GM15510 (cell line): ENCODE measurements around the gene PODN.

Experiments
- POLR2A ChIP-seq: IDR thresholded peaks from 3 replicates; pipeline ENCODE4 v1.6.1; 2011; ENCODE audit warnings: borderline replicate concordance; ENCODE audit not compliant: insufficient read length; ENCODE audit errors: extremely low read depth

The PODN gene

DNA sequence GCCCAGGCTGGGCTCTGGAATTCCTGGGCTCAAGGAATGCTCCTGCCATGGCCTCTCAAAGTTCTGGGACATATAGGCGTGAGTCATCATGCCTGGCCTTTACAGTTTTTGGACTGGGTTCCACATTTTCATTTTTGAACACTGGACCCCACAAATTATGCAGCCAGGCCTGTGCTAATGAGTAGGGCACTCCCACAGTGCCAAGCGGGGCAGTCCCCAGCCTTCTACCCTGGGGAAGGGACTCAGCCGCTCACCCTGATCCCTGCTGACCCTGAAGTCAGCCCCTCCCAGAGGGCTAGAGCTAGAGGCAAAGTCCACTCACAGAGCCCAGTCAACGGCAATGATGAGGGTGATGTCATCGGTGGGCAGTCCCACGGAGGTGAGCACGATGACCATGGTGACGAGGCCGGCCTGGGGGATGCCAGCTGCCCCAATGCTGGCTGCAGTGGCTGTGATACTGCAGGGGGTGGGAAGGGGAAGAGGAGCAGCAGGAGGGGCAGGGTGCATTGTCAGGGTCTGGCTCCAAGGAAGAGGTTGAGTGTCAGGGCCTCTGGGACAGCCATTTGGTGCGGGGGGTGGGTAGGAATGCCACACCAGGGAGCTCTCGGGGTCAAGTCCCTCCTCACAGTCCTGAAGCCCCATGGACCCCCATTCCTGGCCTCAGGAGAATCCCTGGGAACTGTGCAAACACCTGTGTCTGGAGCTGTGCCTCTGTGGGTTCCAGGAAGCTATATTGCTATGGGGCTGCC lies 27.6 kb downstream of the PODN start:
- no peak for TF ChIP-seq POLR2A

DNA sequence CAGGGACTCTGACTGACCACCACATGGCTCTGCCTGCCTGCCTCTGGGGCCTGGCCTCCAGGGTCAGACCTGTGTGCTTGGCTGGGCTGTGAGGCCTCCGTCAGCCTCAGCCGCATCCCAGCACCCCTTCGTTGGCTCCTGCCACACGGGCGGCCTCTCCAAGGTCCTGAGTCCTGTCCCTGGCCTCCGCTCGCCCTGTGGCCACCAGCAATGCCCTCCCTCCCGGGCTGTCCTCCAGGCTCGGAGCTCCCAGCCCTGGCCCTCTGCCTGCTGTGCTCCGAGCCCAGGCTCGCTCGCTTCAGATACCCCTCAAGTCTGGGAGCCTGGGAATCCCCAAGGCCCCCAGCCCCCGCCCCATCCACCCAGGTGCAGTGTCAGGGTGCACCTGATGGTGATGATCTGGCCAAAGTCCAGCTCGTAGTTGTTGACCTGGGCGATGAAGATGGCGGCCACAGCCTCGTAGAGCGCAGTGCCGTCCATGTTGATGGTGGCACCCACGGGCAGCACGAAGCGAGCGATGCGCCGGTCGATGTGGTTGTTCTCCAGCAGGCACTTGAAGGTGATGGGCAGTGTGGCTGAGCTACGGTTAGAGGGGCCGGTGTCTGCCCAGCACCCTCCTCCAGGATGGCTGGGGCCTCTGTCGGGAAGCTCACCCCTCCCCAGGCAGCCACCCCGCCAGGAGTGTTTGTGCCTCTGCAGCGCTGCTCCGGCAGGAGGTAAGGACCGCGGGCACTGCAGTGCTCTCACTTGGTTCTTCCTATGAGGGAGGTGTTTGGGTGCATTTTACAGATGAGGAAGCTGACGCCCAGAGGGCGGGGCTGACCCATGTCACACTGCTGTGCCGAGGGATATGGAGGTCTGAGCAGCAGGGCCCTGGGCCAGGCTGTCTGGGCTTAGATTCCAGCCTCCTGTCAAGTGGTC lies 28.5 kb downstream of the PODN start:
- no peak for TF ChIP-seq POLR2A

DNA sequence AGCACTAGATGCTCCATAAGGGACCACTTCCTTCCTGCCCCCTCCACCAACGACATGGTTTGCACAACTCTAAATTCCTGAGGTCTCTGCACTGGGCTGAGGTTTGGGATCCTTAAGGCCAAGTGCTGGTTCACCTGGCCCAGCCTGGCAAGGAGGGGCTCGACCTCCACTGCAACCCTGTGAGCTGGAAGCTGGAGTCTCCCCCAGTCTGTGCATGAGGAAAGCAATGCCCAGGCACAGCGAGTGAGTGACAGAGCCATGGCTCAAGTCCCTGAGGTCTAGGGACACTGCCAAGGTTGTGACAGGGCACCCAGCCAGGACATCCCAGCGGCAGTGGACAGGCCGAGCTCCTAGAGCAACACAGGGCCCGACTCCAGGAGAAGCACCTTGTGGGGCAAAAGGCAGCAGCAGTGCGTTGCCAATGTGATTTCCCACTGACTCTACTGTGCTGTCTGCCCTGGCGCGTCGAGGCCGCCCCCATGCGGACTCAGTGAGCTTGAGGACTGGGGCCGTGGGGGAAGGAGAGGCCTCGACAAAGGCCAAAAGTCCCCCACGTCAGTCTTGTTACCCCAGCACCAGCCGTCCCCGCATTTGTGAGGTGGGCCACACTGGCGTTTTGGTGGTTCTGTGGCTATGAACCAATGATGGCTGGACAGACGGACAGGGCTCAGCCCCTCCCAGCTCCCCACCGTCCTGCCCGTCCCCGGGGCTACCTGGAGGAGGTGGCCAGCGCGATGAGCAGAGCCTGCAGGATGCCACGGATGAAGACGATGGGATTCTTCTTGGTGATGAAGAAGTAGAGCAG lies 30.0 kb downstream of the PODN start:
- no peak for TF ChIP-seq POLR2A

DNA sequence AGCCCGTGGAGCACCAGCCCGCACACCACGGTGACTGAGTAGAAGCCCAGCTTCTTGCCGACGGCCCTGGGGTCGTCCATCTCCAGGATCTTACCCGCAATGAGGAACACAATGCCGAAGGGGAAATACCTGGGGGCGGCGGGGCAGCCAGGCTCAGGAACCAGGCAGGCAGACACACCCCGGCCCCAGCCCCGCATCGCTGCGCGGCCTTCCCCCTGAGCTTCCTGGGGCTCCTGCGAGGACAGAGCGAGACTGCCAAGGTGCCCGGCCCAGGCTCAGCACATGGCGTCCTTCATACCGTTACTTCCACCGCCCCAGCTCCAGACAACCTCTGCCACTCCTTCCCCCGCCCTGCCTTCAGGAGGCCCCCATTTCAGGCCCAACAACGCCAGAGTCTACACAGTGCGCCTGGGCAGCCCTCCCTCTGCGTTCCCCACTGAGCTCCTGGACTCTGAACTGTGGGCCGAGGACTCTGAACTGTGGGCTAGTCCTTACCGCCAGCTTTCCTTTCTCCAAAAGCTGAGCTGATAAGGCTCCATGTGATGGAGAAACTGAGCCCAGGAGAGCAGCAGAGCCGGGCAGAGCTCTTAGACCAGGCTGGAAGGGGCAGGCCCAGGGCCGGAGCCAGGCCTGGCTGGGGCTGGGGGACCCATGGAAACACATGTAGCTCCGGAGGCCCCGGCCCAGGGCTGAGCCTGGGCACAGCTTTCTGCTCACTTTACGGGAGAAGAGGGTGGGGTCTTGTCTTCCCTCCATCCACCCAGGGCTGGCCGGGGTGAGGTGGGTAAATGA lies 30.8 kb downstream of the PODN start:
- no peak for TF ChIP-seq POLR2A

DNA sequence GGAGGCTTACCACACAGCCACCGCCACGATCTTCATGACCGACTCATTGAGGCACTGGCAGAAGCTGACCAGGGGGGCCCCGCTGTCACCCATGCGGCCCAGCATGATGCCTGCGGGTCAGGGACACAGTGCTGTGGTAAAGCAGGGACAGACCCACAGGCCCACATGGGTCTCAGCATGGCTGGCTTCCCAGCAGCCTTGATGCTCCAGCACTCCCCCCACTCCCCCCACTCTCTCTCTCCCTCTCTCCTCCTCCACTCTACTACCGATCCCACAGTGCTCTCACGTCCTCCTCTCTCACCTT lies 31.4 kb downstream of the PODN start:
- TF ChIP-seq POLR2A, result no peak

DNA sequence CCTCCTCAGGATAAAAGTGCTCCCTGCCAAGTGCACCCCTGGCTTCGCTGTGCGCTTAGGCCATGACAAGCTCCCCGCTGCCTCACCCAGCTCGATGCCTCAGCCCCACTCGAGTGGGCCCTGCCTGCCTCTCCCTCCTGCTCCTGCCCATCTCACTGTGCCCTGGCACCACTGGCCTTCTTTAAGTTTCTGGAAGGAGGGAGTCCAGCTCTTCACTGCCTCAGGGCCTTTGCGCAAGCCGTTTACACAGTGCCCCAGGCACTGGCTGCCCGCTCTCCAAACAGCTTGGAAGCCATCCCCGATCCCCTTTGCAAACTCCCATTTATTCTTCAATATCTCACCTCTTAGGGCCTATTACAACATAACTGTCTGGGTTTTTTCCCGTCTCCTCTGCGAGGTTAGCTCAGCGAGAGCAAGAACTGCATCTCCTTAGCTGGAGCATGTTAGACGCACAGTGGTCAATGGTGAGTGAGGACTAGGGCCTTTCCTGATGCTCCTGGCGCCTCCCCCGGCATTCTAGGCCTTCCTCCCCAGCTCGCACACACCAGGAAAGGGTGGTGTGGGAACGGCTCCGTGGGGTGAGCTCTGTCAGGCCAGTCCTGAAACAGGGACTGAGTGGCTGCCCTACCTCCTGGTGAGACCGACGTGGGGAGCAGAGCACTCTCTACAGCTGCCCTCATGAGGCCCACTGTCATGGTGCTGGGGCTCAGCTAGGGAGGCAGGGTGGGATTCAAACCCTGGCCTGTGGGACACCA lies 31.9 kb downstream of the PODN start:
- TF ChIP-seq POLR2A, result no peak

DNA sequence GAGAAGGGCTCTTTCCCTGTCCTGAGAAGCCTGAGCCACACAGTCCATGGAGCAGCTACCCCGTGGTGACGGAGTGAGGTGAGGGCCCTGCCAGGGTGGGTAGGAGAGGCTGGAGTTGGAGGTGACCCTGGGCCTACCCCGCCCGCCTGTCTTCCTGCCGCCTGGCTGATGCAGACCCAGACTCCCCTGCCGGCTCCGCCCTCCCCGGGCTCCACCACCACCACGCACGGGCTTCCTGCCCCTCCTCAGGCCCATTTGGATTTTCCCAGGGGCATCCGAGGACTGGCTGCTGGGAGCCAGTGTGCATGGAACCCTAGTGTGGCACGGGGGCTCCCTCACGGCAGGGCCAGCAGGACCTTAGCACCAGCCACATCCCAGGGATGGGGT lies 32.5 kb downstream of the PODN start:
- TF ChIP-seq POLR2A, result no peak

DNA sequence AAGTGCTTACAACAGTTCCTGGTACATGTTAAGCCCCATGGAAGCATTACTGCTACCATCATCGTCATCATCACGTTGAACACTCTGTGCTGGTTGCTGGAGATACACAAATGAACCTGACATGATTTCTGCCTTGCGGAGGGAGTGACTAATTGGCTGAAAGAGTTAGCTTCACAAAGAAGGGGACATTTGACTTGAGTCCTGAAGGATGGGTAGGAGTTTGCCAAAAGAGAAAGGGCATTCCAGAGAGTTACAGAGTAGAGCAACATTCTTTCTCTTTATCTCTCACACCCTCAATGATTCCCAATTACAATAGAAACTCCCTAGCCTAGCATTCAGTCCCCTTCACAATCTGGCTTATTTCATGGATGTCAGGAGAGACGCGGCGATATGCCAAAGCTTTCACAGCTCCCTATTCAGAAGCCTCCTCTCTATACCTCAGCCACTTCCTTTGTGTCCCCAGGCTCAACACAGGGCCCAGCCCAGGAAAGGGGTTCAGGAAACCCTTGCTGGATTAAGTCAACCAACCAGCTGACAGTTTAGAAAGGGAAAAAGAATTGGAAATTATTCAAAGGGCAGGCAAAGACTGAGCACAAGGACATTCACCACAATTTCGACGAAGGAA lies 42.4 kb downstream of the PODN start:
- TF ChIP-seq POLR2A, result no peak

DNA sequence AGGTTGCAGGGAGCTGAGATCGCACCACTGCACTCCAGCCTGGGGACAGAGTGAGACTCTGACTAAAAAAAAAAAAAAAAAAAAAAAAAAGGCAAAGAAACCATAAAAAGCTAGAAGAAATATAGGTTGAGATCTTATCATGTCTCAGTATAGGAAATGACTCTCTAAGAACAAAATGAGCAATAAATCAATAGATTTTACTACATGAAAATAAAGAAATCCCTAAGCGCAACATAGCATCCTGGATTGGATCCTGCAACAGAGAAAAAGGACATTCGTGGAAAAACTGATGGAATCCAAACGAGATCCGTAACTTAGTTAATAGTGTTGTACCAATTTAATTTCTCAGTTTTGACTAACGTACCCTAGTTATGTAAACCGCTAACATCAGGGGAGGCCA lies 45.1 kb downstream of the PODN start:
- no peak for TF ChIP-seq POLR2A

DNA sequence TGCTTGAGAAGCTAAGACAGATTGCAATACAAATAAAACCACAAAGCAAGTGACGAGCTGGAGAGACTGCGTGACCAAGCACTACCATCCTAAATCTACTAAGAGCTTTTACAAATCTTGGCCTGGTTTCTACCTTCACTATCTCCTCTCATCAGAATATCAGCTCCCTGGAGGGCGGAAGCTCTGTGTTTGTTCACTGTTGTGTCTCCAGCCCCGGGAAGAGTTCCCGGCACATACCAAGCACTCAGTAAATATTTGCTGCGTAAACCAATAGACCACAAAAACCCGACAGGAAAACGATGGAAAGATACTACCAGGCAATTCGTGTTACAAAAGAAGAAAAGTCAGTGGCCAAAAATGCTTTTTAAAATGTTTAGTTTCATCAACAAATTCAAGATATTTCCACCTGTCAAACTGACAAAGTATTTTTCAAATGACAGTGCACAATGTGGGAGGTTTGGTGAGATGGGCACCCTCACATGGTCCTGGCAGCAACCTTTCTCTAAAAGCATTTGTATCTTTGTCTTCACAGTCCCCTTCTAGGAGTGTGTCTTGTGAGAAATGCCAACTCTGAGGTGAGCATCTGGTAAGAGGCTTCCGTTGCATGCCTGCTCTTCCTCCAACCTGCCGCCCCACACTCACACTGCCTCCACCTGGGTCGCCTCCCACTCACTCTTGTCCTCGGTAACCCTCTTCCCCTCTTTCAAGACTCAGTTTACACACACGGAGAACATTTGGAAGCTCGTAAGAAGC lies 45.7 kb downstream of the PODN start:
- TF ChIP-seq POLR2A, result no peak

DNA sequence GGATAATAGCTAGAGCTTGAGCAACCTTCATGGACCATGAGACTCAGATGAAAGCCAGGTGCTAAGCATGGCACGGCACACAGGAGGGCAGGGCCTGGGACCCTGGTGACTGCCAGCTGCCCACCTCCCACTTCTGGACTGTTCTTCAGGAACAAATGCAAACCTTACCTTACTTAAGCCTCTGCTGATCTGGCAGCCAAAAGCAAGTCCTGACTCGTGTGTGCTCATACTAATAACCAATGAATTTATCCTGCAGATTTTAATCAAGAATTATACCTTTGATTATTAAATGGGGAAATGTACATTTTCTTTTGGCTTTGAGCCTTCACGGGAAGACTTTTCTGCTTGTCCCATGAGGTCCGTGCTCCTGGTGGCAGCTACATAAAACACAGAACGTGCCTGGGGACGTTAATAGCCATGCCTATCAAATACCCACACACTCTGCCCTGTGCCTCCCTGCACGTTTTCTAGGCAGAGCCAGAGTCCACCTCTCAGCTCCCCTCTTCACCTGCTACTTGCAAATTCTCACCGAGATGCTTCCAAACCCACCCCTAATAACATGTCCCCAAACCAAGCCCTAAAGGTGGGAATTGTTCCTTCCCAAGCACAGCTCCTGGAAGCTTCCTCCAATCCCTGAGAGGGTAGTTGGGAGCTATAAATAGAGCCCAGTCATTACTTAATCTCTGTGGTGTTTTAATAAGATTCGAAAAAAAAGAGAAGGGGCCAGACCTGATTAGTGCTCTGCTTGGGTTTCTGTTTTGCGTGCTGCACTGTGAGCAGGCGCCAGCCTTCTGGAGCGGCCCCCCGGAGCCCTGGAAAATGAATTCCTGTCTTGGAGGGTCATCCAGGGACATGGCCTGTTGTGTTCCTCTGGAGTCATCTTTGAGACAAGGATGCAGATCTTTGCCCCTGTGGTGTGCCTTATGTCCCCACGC lies 46.9 kb downstream of the PODN start:
- TF ChIP-seq POLR2A, result no peak
